GM19025 (cell line): ENCODE results near the gene OR2H2.

Experiments
- ATAC-seq: cut with Tn5 transposase; IDR thresholded peaks from one replicate; pipeline ENCODE4 v1.9.1; 2021; ENCODE audit warnings: mild to moderate bottlenecking, low read depth, moderate library complexity; ENCODE audit not compliant: unreplicated experiment

OR2H2 gene

DNA sequence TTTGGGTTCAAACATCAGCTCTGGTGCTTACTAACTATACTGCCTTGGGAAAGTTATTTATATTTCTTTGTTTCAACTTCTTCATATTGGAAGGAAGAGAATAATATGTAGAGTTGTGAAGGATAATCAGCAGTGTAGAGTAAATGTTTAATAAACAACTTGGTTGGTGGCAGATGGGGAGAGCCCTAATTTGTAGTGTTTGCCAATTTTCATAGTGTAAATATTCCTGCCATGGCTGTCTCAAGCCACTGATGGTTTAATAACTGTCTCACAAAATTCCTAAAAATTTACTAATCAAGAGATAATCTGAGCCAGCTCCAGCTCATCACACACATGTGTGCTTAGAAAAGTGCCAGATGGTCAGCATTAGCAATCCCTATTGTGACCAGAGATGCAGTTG lies at the start of gene OR2H2:
Gene OR2H2 (plus strand): TSS at position 301 of the 400 bp plus-strand sequence. CDS start 2,824 bp downstream, outside the sequence.
- no peak for ATAC-seq

GRCh38 chr6:29537714-29538403 lies 47.1 kb upstream of the OR2H2 start:
- ATAC-seq: no peak

DNA sequence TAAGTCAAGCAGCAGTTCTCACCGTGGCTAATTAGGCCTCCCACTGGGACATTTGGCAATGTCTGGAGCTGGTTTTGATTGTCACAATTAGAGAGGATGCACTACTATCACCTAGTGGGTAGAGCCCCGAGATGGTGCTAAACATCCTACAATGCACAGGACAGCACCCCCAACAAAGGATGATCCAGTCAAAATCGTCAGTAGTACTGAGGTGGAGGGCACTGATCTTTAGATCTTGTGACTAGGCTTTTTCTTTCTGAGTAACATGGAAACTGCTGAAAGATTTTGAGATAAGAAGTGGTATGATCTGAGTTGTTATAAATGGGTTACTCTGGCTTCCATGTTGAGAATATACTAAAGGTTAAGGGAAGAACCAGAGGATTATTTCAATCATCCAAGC lies 37.3 kb upstream of the OR2H2 start:
- no peak for ATAC-seq

DNA sequence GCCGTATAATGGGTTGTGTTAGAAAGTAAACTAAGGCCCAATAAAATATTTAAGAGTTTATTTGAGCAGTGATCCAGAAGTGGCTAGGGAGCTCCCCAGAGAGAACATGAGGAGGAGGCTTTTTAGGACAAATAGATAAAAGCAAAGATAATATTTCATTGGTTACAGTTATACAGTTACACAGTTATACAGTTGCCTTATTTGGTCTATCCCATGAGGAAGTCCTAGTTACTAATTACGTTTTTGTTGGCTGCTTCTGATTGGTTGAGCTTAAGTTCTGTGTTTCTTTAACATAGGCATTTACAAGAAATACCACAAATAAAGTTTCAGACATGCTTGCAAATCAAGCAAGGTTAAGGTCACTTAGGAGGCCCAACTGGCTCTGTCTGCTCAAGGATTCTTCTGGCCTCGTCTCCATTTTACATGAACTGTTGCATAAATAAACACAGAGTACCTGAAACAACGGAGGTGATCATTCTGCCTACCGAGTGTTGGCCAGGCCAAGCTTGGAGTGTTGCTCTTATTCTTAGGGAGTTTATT lies 32.3 kb upstream of the OR2H2 start:
- ATAC-seq: peak; percentile 56

GRCh38 chr6:29553268-29554057 lies 31.5 kb upstream of the OR2H2 start:
- ATAC-seq: no peak

- no peak for ATAC-seq
Measured at GRCh38 chr6:29554764-29555163, 30.2 kb upstream of the OR2H2 start.

DNA sequence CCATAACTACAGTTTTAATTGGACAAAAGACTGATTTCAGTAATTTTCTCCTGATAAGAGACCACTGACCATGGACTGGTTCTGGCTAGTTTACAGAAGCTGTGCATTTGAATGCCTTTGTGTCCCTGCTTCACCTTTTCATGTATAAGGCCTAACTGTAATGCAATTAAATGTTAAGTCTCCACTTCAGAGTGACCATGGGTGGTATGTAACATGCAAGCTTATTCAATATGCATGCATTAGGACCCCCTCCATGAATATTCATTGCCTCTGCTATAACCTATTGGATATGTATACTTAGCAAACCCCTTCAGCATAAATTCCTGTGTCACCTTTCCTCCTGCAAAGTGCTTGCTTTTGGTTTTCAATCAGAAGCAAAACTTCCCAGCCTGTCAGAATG lies 27.6 kb upstream of the OR2H2 start:
- ATAC-seq: no peak

DNA sequence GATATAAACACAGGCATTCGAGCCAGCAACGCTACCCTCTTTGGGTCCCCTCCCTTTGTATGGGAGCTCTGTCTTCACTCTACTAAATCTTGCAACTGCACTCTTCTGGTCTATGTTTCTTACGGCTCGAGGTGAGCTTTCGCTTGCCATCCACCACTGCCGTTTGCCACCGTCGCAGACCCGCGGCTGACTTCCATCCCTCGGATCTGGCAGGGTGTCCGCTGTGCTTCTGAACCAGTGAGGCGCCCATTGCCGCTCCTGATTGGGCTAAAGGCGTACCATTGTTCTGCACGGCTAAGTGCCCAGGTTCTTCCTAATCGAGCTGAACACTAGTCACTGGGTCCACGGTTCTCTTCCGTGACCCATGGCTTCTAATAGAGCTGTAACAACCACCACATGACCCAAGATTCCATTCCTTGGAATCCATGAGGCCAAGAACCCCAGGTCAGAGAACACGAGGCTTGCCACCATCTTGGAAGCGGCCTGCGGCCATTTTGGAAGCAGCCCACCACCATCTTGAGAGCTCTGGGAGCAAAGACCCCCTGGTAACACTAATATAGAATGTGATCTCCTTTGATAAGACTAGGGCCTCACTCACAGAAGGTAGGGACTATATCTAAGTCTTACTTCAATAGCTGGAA lies 26.4 kb upstream of the OR2H2 start:
- ATAC-seq: no peak

DNA sequence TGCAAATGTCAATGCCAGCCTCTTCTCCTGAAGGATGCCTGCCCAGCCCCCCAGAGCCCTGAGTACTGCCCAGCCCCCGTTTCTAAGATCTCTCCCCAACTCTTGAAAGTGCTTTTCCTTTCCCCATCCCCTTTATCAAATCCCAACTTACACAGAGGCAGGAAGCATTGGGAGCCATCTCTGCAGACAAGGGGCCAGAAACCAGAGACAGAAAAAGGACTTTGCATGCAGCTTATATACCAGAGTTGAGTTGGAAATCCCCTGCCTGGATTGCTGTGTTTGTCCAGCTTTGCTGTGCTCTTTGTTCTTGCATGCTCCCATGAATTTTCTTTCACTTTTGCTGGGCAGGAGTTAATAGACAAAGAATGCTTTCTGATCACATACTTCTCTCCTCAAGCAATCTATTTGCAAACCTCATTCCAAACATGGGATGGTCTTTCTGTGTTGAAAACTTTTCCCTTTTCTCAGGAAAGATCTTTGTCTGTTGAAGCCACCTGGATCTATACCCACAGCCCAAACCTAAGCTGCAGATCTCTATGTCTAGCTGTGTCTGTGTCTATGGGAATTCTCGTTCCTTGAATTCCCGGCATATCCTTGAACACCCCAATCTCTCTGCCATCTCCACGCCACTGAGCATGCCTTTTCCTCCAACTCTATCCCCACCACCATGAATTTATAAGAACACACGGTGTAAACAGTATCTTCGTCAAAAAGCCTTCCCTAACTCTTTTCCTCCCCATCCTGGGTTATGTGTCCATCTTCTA lies 25.2 kb upstream of the OR2H2 start, which contains the start of gene UBD:
Gene UBD (minus strand): TSS at position 209 of the 764 bp plus-strand sequence. CDS start 31 bp downstream, at position 178.
- no peak for ATAC-seq

DNA sequence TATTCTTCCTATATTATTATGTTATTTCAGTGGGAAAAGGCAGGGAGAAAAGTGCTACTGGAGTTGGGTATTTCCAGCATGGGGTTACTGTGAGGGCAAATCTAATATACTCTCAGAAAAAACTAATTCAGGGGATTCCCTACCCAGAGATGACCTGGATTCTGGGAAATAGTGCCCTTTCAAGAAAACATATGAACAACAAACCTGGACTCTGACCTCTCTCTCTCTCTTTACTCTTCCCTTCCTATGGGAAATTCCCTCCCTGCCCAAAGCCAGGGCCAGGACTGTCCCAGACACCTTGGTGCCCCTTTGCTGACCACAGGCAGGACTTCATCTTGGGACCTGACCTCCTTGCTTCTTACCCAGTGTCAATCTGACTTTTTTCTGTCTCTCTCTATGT lies 23.8 kb upstream of the OR2H2 start:
- no peak for ATAC-seq

DNA sequence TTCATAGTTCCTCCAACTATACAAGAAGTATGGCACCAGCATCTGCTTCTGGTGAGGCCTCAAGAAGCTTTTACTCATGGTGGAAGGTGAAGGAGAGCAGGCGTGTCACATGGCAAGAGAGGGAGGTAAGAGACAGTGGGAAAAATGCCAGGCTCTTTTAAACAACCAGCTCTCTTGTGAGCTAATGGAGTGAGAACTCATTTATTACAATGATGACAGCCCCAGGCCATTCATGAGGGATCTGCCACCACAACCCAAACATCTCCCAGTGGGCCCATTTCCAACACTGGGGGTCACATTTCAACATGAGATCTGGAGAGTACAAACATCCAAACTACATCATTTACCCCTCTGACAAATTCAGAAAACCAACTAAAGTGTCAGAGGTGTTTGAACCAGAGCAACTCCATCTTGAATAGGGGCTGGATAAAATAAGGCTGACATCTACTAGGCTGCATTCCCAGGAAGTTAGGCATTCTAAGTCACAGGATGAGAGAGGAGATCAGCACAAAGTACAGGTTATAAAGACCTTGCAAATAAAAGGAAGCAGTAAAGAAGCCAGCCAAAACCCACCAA lies 23.2 kb upstream of the OR2H2 start:
- ATAC-seq: no peak

DNA sequence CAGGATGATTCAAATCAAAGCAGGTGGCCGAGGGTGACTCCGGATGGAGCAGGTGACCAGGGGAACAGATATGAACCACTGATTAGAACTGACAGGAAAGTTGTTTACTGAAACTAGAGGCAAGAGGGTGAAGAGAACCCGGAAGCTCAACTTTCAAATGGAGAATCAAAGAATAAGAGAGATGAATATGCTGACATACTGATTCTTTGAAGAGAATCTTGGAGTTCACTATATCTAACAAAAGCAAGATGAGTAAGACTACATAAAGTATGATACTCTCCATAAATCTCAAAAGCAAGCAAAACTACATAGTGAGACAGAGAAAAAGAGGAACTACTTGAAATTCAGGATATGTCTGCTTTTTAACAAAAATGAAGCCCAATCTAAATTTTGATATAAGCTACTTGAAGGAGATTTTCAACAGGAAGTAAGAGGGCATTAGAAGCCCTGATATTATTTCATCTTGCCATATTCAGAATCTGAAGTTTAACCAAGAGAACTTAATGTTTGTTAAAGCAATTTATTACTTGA lies 21.4 kb upstream of the OR2H2 start:
- ATAC-seq: no peak

DNA sequence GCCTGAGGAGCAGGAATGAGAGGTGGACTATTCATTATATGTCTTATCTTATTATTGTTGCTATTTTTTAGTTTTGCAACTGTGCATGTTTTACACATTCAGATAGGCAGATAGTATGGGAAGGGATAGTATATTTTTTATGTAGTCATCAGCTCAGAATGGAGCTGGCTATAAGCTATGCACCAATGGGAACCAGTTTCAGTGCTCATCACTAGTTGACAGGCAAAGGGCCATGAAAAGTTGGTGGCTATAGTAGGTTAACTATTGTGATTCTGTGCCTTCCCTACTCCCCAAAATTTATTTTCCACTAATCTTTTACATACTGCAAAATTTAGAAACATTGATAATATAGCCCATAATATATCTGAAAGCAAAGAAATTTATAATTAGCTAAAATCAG lies 20.0 kb upstream of the OR2H2 start:
- ATAC-seq: no peak

GRCh38 chr6:29566856-29567255 lies 18.1 kb upstream of the OR2H2 start:
- ATAC-seq: no peak

- no peak for ATAC-seq
Measured at GRCh38 chr6:29567541-29567940, 17.4 kb upstream of the OR2H2 start.

DNA sequence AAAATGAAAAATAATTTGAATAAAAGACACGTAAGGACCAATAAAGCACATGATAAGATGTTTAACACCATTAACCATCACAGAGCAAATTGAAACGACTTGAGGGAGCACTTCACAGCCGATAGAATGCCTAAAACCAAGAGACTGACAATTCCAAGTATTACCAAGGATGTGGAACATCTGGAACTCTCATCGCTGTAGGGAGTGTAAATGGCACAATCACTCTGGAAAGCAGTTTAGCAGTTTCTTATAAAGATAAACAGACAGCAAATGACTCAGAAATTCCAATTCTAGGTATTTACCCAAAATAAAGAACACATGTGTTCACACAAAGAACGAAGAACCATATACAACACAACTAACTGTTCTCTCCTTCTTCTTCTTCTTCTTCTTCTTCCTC lies 16.9 kb upstream of the OR2H2 start:
- ATAC-seq: no peak

GRCh38 chr6:29576056-29576455 lies 8.9 kb upstream of the OR2H2 start:
- ATAC-seq: no peak

DNA sequence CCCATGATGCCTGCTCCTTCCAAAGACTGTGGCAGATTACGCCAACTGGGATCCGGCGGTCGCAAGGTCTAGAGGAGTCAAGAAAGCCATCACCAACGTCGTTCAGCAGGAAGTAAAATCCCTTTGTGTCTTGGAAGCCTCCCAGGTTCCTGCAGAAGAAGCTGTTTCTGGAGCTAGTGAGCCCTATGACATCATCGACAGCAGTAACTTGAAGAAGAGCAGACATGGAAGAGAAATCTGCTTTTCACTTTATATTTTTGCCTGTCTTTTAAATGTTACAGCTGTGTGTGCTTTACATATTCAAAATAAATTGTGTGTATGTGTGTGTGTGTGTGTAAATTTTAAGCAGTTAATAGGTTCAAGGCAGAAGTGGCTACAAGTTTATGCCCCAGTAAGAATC lies 7.4 kb upstream of the OR2H2 start:
- ATAC-seq: no peak

- no peak for ATAC-seq
Measured at GRCh38 chr6:29589423-29590048, 4.6 kb downstream of the OR2H2 start.
